Right lobe of liver (tissue), 6 donors: ENCODE data around the gene TTC23. TPM values are rescaled to one million over a fixed set of nuclear protein-coding genes. Genes with fewer than 3 reads are reported as not detected.

Source experiments
- ATAC-seq, 4 donors: fragments of 200-7000 bp; cut with Tn5 transposase; one replicate each; pipeline ENCODE4 v1.9.1; 2020; ENCODE audit warnings: mild to moderate bottlenecking in 4 of 4, moderate library complexity in 4 of 4
- DNase-seq, 3 donors: peaks; one replicate each; pipeline ENCODE4 v3.0.0-alpha.2; 2020
- H3K27ac ChIP-seq, 3 donors: fragments of 200-600 bp; one replicate each; pipeline ENCODE4 v1.8.0; 2022
- H3K27me3 ChIP-seq, 2 donors: fragments of 200-600 bp; one replicate each; pipeline ENCODE4 v1.8.0; 2022
- H3K36me3 ChIP-seq, 4 donors: fragments of 200-600 bp; sonication (generic) in 1 of 4; one replicate each; pipeline versions ENCODE4 v1.5.1 to v1.8.0; 2017 to 2022; ENCODE audit warnings: control low read depth in 1 of 4
- H3K4me1 ChIP-seq, 4 donors: fragments of 200-600 bp; sonication (generic) in 1 of 4; one replicate each; pipeline versions ENCODE4 v1.5.1 to v1.8.0; 2017 to 2022; ENCODE audit warnings: control low read depth in 1 of 4
- H3K4me3 ChIP-seq, 3 donors: fragments of 200-600 bp; one replicate each; pipeline ENCODE4 v1.8.0; 2022
- H3K9me3 ChIP-seq, 4 donors: fragments of 200-600 bp; sonication (generic) in 1 of 4; one replicate each; pipeline versions ENCODE4 v1.5.1 to v1.8.0; 2017 to 2022; ENCODE audit warnings: control low read depth in 1 of 4
- POLR2A ChIP-seq: fragments of 450-650 bp; IDR thresholded peaks from one replicate; pipeline ENCODE4 v1.6.1; 2017; ENCODE audit warnings: antibody characterized with exemption, mild to moderate bottlenecking
- WGBS: methylation state at CpG from one replicate; pipeline ENCODE4 v1.1.6; 2018; ENCODE audit warnings: low coverage, low lambda C conversion rate; ENCODE audit not compliant: insufficient coverage; ENCODE audit errors: missing lambda C conversion rate; 5-methylcytosine and 5-hydroxymethylcytosine counted together
- intact Hi-C, 2 donors: fragments of 100-400 bp; cut with DNase I; formaldehyde crosslinking; loops; one replicate each; pipeline versions ENCODE4 v1.11.2 to v1.14.1; 2022
- total RNA-seq, 6 experiments: library from RNA; depleted of rRNA in 2 of 6; stranded (reverse); fragments of >200 nt in 2 of 6; fragmentation: NEBNext Ultra II Directional in 3 of 6; extraction: Animal tissue kit (Norgen Biotek cat#: 25700) in 3 of 6; gene quantifications; one replicate each; pipeline versions ENCODE4 v1.1.0 to v1.2.4, GENCODE V29; 2016 to 2023
- TF ChIP-seq, protein P1 (sequence below), 4 donors: fragments of 200-600 bp in 3 of 4; fragments of 450-650 bp in 1 of 4; IDR thresholded peaks; one replicate each; pipeline versions ENCODE4 v1.5.1 to v1.8.0; 2016 to 2022; ENCODE audit warnings: antibody characterized with exemption in 4 of 4, mild to moderate bottlenecking in 2 of 4
- donor health status: DM: no; HTN: yes; CAD: no.
- donor health status: DM: no; HTN: no; CAD: no.
- donor health status: DM: no; HTN: no; CAD: no.
- donor health status: DM: no; HTN: yes; CAD: no.
- donor health status: DM: no; HTN: yes; CAD: no.

TTC23 gene
- total RNA-seq, 6 experiments from 2014 or later, result 6.1 to 18.4 (median 9.1) TPM

DNA sequence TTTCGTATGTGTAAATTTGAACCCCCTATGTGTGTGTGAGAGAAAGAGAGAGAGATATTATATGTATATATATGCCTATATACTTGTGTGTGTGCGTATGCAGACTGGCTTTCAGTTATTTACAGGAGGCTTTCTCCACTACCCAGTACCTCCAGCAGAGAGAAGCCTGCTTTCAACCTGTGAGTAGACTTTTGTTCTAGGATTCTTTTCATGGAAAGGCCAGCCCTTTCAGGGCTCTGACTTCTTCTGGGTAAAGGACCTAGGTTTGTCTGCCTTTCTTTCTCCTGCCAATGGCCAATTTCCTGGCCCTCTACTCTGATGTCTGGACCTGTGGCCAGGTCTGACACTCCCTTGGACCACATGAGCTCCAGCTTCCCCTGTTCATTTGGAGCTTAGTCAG, 25.7 kb upstream of the TTC23 start:
- ATAC-seq (no peak), DNase-seq (no peak)
- H3K4me3 ChIP-seq, result no peak overlapping the region
- H3K4me1 ChIP-seq, result no peaks in the 10 kb centered on the region
- WGBS, result 88% methylated on average over 2 of the region's 2 CpGs
- TF ChIP-seq POLR2A, result no peak
- TF ChIP-seq, protein P1, sequence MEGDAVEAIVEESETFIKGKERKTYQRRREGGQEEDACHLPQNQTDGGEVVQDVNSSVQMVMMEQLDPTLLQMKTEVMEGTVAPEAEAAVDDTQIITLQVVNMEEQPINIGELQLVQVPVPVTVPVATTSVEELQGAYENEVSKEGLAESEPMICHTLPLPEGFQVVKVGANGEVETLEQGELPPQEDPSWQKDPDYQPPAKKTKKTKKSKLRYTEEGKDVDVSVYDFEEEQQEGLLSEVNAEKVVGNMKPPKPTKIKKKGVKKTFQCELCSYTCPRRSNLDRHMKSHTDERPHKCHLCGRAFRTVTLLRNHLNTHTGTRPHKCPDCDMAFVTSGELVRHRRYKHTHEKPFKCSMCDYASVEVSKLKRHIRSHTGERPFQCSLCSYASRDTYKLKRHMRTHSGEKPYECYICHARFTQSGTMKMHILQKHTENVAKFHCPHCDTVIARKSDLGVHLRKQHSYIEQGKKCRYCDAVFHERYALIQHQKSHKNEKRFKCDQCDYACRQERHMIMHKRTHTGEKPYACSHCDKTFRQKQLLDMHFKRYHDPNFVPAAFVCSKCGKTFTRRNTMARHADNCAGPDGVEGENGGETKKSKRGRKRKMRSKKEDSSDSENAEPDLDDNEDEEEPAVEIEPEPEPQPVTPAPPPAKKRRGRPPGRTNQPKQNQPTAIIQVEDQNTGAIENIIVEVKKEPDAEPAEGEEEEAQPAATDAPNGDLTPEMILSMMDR (IDR thresholded peaks at IDR 0.05), result no peak
- no peaks in the 10 kb centered on the region for H3K27me3 ChIP-seq
- intact Hi-C loops, result no loop called here
- no peak overlapping the region for H3K27ac ChIP-seq
- no peaks in the 10 kb centered on the region for H3K9me3 ChIP-seq
- no peaks in the 10 kb centered on the region for H3K36me3 ChIP-seq

DNA sequence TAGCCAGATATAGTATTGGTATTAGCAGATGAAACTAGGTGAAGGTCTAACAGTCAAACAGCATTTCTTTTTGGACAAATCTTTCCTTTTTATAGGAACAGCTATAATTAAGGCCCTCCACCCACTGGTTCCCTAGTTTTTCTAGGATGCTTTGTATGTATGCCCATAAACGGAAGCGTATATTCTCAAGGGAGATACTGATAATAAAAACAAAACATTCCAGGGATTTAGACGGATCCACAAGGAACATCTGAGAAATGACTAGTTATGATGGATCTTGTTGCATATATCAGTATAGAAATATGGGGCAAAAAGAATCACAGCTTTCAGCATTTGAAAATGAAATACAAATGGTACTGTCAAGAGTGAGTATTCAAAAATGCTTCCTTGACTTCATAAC, 24.4 kb upstream of the TTC23 start:
- DNase-seq, result no peak

DNA sequence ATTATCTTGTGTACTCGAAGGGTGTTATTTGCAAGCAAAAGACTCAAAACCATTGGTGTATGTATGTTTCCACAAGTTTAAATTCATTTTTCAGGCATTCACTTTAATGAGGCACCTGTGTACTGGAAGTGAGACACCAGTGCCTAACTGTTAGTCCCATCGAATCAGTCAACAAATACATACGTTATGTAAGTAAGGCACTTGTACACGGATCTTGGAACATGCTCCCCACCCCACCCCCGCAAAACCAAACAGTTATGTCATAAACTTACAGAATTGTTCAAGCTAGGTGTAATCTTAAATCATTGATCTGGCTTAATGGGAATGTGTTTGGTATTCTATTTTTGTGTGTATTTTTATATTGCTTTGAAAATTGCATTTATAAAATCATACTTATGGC, 19.1 kb upstream of the TTC23 start:
- ATAC-seq (peak; percentile 74 to 82 (median 78)), DNase-seq (peak in 1 of 3 donors; percentile 56)
- Histone ChIP-seq H3K27me3 (no peaks in the 10 kb centered on the region), H3K27ac (peak overlapping the region; percentile 61 to 83 (median 72)), H3K9me3 (no peaks in the 10 kb centered on the region), H3K36me3 (peaks cover 0 to 2% (median 0%) of the 10 kb centered on the region in 4 donors), H3K4me3 (peak overlapping the region in 1 of 3 donors; percentile 25), H3K4me1 (peaks cover 0 to 25% (median 9%) of the 10 kb centered on the region in 4 donors)
- 45% methylated on average over 5 of the region's 5 CpGs for whole genome bisulfite sequencing
- intact Hi-C loops, result no loop called here
- TF ChIP-seq POLR2A, result no peak
- TF ChIP-seq, protein P1 (IDR thresholded peaks at IDR 0.05), result no peak

More for the DNA sequence above, 24.4 kb upstream of the TTC23 start:
- WGBS, result 87% methylated on average over 3 of the region's 3 CpGs
- TF ChIP-seq, protein P1 (IDR thresholded peaks at IDR 0.05), result no peak
- TF ChIP-seq POLR2A, result no peak
- Histone ChIP-seq H3K27me3 (no peaks in the 10 kb centered on the region), H3K27ac (no peak overlapping the region), H3K9me3 (no peaks in the 10 kb centered on the region), H3K4me3 (no peak overlapping the region), H3K36me3 (no peaks in the 10 kb centered on the region), H3K4me1 (no peaks in the 10 kb centered on the region)
- ATAC-seq, result no peak
- intact Hi-C loops, result no loop called here

DNA sequence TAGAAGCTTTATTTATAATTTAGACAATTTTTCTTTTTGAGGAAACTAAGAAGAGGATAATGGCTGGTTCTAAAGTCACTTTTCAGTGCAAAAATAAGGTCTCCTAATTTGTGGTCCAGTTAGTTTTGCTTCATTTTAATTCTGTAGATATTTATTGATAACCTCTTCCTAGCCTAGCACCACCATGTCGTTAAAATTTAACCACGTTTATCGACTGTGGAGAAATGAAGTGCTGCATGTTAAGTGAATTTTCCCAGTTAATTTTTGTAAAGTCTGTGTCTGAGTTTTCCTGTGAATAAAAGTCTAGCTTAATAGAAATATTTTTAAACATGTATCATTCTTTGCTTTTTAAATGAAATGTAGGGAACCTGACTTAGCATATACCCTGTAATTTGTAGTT, 18.6 kb upstream of the TTC23 start:
- intact Hi-C loops, result no loop called here
- ATAC-seq (peak; percentile 40 to 72 (median 46)), DNase-seq (no peak)
- H3K27me3 ChIP-seq, result no peaks in the 10 kb centered on the region
- peak overlapping the region; percentile 61 to 83 (median 72) for H3K27ac ChIP-seq
- peak overlapping the region in 1 of 3 donors; percentile 25 for H3K4me3 ChIP-seq
- WGBS, result 34% methylated on average over 3 of the region's 3 CpGs
- peaks cover 0 to 25% (median 9%) of the 10 kb centered on the region in 4 donors for H3K4me1 ChIP-seq
- H3K36me3 ChIP-seq, result peaks cover 0 to 2% (median 0%) of the 10 kb centered on the region in 4 donors
- no peaks in the 10 kb centered on the region for H3K9me3 ChIP-seq
- TF ChIP-seq, protein P1 (IDR thresholded peaks at IDR 0.05), result no peak
- TF ChIP-seq POLR2A, result no peak
